Measurements from ENCODE around the gene SLC22A14.

DNA sequence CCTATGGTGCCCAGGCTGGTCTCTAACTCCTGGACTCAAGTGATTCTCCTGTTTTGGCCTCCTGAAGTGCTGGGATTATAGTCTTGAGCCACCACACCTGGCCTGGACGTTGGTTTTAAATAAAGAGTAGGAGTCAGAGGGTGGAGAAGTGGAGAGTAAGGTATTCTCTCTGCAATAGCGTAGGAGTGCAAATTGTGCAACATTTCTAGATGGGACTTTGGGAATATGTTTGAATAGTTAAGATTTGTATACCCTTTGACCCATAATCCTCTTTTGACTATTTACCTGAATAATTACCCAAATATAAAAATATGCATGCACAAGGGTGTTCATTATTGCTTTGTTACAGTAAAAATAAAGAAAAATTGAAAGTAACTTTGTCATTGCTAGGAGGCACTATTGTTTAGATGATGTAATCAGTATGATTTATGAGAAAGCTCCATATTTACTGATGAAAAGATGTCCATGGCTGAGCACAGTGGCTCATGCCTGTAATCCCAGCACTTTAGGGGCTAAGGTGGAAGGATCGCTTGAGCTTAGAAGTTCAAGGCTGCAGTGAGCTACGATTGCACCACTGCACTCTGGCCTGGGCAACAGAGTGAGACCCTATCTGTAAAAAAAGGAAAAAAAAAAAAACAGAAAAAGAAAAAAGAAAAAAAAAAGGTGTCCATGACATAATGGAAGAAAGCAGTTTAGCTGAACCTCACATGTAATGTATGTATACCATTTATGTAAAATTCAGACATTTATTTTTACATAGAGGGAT, 49.3 kb downstream of the SLC22A14 start:
- TF ChIP-seq, protein P1, sequence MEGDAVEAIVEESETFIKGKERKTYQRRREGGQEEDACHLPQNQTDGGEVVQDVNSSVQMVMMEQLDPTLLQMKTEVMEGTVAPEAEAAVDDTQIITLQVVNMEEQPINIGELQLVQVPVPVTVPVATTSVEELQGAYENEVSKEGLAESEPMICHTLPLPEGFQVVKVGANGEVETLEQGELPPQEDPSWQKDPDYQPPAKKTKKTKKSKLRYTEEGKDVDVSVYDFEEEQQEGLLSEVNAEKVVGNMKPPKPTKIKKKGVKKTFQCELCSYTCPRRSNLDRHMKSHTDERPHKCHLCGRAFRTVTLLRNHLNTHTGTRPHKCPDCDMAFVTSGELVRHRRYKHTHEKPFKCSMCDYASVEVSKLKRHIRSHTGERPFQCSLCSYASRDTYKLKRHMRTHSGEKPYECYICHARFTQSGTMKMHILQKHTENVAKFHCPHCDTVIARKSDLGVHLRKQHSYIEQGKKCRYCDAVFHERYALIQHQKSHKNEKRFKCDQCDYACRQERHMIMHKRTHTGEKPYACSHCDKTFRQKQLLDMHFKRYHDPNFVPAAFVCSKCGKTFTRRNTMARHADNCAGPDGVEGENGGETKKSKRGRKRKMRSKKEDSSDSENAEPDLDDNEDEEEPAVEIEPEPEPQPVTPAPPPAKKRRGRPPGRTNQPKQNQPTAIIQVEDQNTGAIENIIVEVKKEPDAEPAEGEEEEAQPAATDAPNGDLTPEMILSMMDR (conservative IDR thresholded peaks at IDR 0.05; ENCODE audit: low read depth, low read length): no peak
- TF ChIP-seq EZH2 (IDR thresholded peaks at IDR 0.05; ENCODE audit: borderline replicate concordance, low read depth, low read length, poor library complexity, severe bottlenecking): no peak

All from A673 (cell line).